ENCODE measurements around the gene AGPAT2.

Gene AGPAT2

GRCh38 chr9:136673088-136673974 lies 13.9 kb downstream of the AGPAT2 start:
- no peak for DNase-seq (ENCODE audit: low spot score)

GRCh38 chr9:136672431-136673087 lies 14.7 kb downstream of the AGPAT2 start:
- DNase-seq (ENCODE audit: low spot score) = no peak

- peak; percentile 68 for DNase-seq (ENCODE audit: low spot score)
Measured at GRCh38 chr9:136671646-136672430, 15.4 kb downstream of the AGPAT2 start.

- no peak for DNase-seq (ENCODE audit: low spot score)
Measured at GRCh38 chr9:136671254-136671614, 16.0 kb downstream of the AGPAT2 start.

GRCh38 chr9:136670576-136671253 lies 16.5 kb downstream of the AGPAT2 start:
- no peak for DNase-seq (ENCODE audit: low spot score)

GRCh38 chr9:136669791-136670464 lies 17.3 kb downstream of the AGPAT2 start:
- DNase-seq (ENCODE audit: low spot score) = no peak

- DNase-seq (ENCODE audit: low spot score) = no peak
Measured at GRCh38 chr9:136668983-136669790, 18.1 kb downstream of the AGPAT2 start.

- peak; percentile 43 for DNase-seq (ENCODE audit: low spot score)
Measured at GRCh38 chr9:136667940-136668760, 19.1 kb downstream of the AGPAT2 start.

- no peak for DNase-seq (ENCODE audit: low spot score)
Measured at GRCh38 chr9:136667214-136667939, 19.9 kb downstream of the AGPAT2 start.

- no peak for DNase-seq (ENCODE audit: low spot score)
Measured at GRCh38 chr9:136666372-136667213, 20.7 kb downstream of the AGPAT2 start.

GRCh38 chr9:136665704-136666371 lies 21.4 kb downstream of the AGPAT2 start:
- peak; percentile 54 for DNase-seq (ENCODE audit: low spot score)

GRCh38 chr9:136665111-136665703 lies 22.1 kb downstream of the AGPAT2 start:
- DNase-seq (ENCODE audit: low spot score) = peak; percentile 59

GRCh38 chr9:136664000-136664915 lies 23.0 kb downstream of the AGPAT2 start:
- DNase-seq (ENCODE audit: low spot score) = no peak

- DNase-seq (ENCODE audit: low spot score) = no peak
Measured at GRCh38 chr9:136662656-136663581, 24.3 kb downstream of the AGPAT2 start, which contains the start of gene EGFL7. TSS of gene EGFL7 (plus strand) at chr9:136662916. CDS start at chr9:136668283, 5,367 bp downstream.

- DNase-seq (ENCODE audit: low spot score) = no peak
Measured at GRCh38 chr9:136662326-136662655, 25.0 kb downstream of the AGPAT2 start.

All from germinal center (tissue), 1 donor.